Testis (tissue), 3 donors: ENCODE data around the gene SLCO3A1. TPM values are rescaled to one million over a fixed set of nuclear protein-coding genes. Genes with fewer than 3 reads are reported as not detected.

Source experiments
- DNase-seq: peaks from one replicate; pipeline ENCODE4 v3.0.0-alpha.2; 2019
- H3K27ac ChIP-seq, 2 donors: fragments of 200-600 bp; sonication (generic); one replicate each; pipeline ENCODE4 v1.5.1; 2019
- H3K27me3 ChIP-seq: fragments of 200-600 bp; sonication (generic); one replicate; pipeline ENCODE4 v1.5.1; 2019
- H3K36me3 ChIP-seq: fragments of 200-600 bp; sonication (generic); one replicate; pipeline ENCODE4 v1.5.1; 2017; ENCODE audit warnings: low read depth; ENCODE audit errors: missing control alignments
- H3K4me1 ChIP-seq: fragments of 200-600 bp; sonication (generic); one replicate; pipeline ENCODE4 v1.5.1; 2019
- H3K4me3 ChIP-seq, 2 donors: fragments of 200-600 bp; sonication (generic); one replicate each; pipeline ENCODE4 v1.5.1; 2017 to 2019
- H3K9me3 ChIP-seq: fragments of 200-600 bp; sonication (generic); one replicate; pipeline ENCODE4 v1.5.1; 2017
- POLR2A ChIP-seq: fragments of 450-650 bp; IDR thresholded peaks from one replicate; pipeline ENCODE4 v1.6.1; 2017; ENCODE audit warnings: antibody characterized with exemption, mild to moderate bottlenecking, moderate library complexity
- WGBS, 2 donors: methylation state at CpG; one replicate each; pipeline ENCODE4 v1.1.5; 2018; 5-methylcytosine and 5-hydroxymethylcytosine counted together
- intact Hi-C: fragments of 100-400 bp; cut with DNase I; formaldehyde crosslinking; loops from one replicate; pipeline ENCODE4 v1.15.1; 2023; ENCODE audit warnings: low total_unique reads
- polyA plus RNA-seq: library from polyadenylated mRNA; stranded (reverse); fragments of 350-450 nt; fragmentation: Illumina TruSeq; extraction: RNeasy Lipid Tissue Mini Kit (QIAGEN cat#74804); gene quantifications from one replicate; pipeline ENCODE4 v1.2.3, GENCODE V29; 2014; ENCODE audit warnings: low read depth, low replicate concordance; ENCODE audit not compliant: insufficient read depth
- total RNA-seq, 2 donors: library from RNA; depleted of rRNA; stranded (reverse); fragments of >200 nt; gene quantifications; one replicate each; pipeline ENCODE4 v1.2.3, GENCODE V29; 2016
- TF ChIP-seq, protein P1 (sequence below), 3 experiments: fragments of 450-650 bp in 2 of 3; fragments of 200-600 bp in 1 of 3; sonication (generic) in 1 of 3; IDR thresholded peaks; one replicate each; pipeline ENCODE4 v1.5.1; 2016 to 2019; ENCODE audit warnings: antibody characterized with exemption in 3 of 3, mild to moderate bottlenecking in 2 of 3, moderate library complexity in 1 of 3

SLCO3A1 gene
- total and polyA plus RNA-seq, 3 donors from 2014 or later, result 76.3 to 144 (median 77.2) TPM

DNA sequence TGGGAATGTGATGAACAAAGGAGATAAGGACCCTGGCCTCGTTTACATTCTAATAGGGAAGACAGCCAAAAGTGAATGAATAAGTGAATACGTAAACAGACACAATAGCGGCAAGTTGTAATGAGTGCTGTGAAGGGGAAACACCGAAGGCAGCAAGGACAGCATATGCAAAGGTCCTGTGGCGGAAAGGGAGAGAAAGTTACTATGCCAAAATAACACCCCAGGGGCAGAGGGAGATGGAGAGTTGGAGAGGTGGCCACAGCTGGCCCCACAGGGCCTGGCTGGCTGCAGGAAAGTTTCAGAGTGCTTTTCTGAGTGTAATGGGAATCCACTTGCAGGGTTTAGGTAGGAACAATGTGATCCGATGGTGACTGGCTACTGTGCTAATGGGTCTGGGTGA, 91.9 kb downstream of the SLCO3A1 start:
- Histone ChIP-seq H3K27ac (no peak overlapping the region), H3K27me3 (no peaks in the 10 kb centered on the region), H3K36me3 (no peaks in the 10 kb centered on the region), H3K4me3 (no peak overlapping the region), H3K9me3 (no peaks in the 10 kb centered on the region), H3K4me1 (peaks cover 37% of the 10 kb centered on the region)
- WGBS, 2 donors, result 86 to 87% methylated on average over 6 of the region's 6 CpGs
- intact Hi-C loops, result no loop called here
- no peak for DNase-seq
- TF ChIP-seq, protein P1, sequence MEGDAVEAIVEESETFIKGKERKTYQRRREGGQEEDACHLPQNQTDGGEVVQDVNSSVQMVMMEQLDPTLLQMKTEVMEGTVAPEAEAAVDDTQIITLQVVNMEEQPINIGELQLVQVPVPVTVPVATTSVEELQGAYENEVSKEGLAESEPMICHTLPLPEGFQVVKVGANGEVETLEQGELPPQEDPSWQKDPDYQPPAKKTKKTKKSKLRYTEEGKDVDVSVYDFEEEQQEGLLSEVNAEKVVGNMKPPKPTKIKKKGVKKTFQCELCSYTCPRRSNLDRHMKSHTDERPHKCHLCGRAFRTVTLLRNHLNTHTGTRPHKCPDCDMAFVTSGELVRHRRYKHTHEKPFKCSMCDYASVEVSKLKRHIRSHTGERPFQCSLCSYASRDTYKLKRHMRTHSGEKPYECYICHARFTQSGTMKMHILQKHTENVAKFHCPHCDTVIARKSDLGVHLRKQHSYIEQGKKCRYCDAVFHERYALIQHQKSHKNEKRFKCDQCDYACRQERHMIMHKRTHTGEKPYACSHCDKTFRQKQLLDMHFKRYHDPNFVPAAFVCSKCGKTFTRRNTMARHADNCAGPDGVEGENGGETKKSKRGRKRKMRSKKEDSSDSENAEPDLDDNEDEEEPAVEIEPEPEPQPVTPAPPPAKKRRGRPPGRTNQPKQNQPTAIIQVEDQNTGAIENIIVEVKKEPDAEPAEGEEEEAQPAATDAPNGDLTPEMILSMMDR (IDR thresholded peaks at IDR 0.05), result no peak
- no peak for TF ChIP-seq POLR2A

DNA sequence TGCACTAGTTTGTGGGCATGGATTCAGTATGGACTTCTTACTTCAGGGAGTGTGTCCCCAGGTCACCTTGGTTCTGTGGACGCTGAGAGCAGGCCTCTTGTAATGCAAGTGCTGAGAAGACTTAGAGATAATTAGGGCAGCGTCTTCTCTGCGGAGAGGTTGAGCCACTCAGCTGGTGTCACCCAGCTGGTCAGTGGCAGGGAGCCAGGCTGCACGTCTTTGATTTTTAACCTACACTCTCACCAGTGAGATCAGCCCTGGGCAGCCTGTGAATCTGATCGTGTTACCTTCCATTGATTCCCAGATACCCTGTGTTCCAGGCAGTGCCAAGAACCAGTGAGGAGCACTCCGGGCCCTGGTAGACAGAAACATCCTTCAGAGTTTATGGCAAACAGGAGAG, 92.6 kb downstream of the SLCO3A1 start:
- peaks cover 30% of the 10 kb centered on the region for H3K4me1 ChIP-seq
- H3K27me3 ChIP-seq, result no peaks in the 10 kb centered on the region
- H3K4me3 ChIP-seq, result no peak overlapping the region
- peak; percentile 51 for DNase-seq
- TF ChIP-seq, protein P1 (IDR thresholded peaks at IDR 0.05), result no peak
- TF ChIP-seq POLR2A, result no peak
- intact Hi-C loops, result no loop called here
- 57 to 73% methylated on average over 6 of the region's 6 CpGs for WGBS, 2 donors
- H3K9me3 ChIP-seq, result no peaks in the 10 kb centered on the region
- H3K27ac ChIP-seq, result no peak overlapping the region
- no peaks in the 10 kb centered on the region for H3K36me3 ChIP-seq

DNA sequence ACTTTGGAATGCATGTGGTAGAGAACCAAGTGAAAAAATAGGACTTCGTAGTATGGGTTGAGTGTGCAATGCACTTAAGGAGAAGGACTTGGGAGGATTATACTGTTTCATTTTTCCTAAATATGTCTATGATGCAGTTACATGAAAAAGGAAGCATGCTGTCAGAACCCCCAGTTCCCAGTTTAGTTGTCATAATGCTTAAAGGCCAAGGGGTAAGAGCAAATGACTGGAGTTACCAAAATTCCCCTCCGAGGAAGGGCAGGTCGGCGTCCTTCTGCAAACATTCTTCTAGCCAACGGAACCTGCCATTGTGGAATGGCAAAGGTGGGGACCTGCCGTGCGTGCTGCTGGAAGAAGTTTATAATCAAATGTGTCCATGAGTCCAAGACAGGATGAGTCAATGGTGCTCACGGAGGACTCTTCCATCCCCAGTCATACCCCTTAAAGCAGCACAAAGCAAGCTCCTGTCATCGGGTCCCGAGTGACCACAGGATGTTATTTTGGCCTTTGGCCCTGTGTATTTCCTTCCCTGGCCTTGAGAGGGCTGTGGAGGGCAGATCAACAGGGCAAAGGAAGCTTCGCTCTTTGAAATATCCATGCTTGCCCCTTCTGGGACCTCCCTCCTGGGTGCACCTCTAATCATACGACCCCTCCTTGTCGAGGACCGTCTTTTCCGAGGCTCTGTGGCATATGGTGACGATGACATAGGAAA, 93.2 kb downstream of the SLCO3A1 start:
- TF ChIP-seq, protein P1 (IDR thresholded peaks at IDR 0.05), result no peak
- TF ChIP-seq POLR2A, result no peak
- H3K36me3 ChIP-seq, result no peaks in the 10 kb centered on the region
- H3K9me3 ChIP-seq, result no peaks in the 10 kb centered on the region
- DNase-seq, result no peak
- intact Hi-C loops, result no loop called here
- H3K4me3 ChIP-seq, result no peak overlapping the region
- 78 to 81% methylated on average over 16 of the region's 16 CpGs for WGBS, 2 donors
- H3K27me3 ChIP-seq, result no peaks in the 10 kb centered on the region
- H3K4me1 ChIP-seq, result peaks cover 27% of the 10 kb centered on the region
- no peak overlapping the region for H3K27ac ChIP-seq

DNA sequence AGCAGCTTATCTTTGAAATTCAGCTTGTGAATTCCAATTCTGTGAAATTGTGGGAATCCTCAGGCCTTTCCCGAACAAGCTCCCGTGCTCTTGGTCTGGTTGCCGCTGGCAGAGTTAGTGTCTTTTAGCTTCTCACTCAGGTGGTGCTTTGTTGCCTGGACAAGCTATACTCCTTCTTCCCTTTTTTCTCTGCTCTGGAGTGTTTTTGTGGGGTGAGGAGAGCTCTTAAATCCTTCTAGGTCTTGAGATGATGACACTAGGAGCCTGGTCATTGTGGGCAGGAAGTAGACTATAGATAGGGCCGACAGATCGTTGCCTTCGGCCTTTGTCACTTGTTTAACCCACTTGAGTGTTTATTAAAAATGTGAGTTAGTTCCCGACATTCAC, 93.8 kb downstream of the SLCO3A1 start:
- H3K36me3 ChIP-seq, result no peaks in the 10 kb centered on the region
- no peaks in the 10 kb centered on the region for H3K9me3 ChIP-seq
- no peak overlapping the region for H3K4me3 ChIP-seq
- no peak for TF ChIP-seq POLR2A
- TF ChIP-seq, protein P1 (IDR thresholded peaks at IDR 0.05), result no peak
- DNase-seq, result no peak
- H3K27me3 ChIP-seq, result no peaks in the 10 kb centered on the region
- intact Hi-C loops, result no loop called here
- H3K4me1 ChIP-seq, result peaks cover 26% of the 10 kb centered on the region
- 73 to 93% methylated on average over 7 of the region's 7 CpGs for WGBS, 2 donors
- H3K27ac ChIP-seq, result no peak overlapping the region
